ENCODE data around the gene SPON2. TPM values are rescaled to one million over a fixed set of nuclear protein-coding genes. Genes with fewer than 3 reads are reported as not detected.

SPON2 gene
- total and polyA plus RNA-seq, 9 donors = 40.9 to 87.8 (median 58.5) TPM

- peaks cover 20% of the 10 kb centered on the region for H3K9me3 ChIP-seq (replicated peaks; ENCODE audit: control insufficient read depth, low read depth, low read length)
- no peaks in the 10 kb centered on the region for H3K36me3 ChIP-seq (ENCODE audit: control insufficient read depth, insufficient read depth, low read length)
- no peaks in the 10 kb centered on the region for H3K27me3 ChIP-seq (ENCODE audit: control insufficient read depth, insufficient read depth, low read length)
- no peak overlapping the region for H3K4me3 ChIP-seq (ENCODE audit: low read length)
- no peak overlapping the region for H3K27ac ChIP-seq (ENCODE audit: low read length)
- no peak for DNase-seq
- WGBS (ENCODE audit: insufficient coverage) = 100% methylated on average over 1 of the region's 1 CpG
- peaks cover 35% of the 10 kb centered on the region for H3K4me1 ChIP-seq (ENCODE audit: control insufficient read depth, insufficient read depth, low read length)
Measured at GRCh38 chr4:1179976-1180375, 7.6 kb upstream of the SPON2 start.

GRCh38 chr4:1179089-1179441 lies 6.7 kb upstream of the SPON2 start:
- no peaks in the 10 kb centered on the region for H3K27me3 ChIP-seq (ENCODE audit: control insufficient read depth, insufficient read depth, low read length)
- DNase-seq = no peak
- H3K36me3 ChIP-seq (ENCODE audit: control insufficient read depth, insufficient read depth, low read length) = no peaks in the 10 kb centered on the region
- H3K4me1 ChIP-seq (ENCODE audit: control insufficient read depth, insufficient read depth, low read length) = peaks cover 41% of the 10 kb centered on the region
- 23% methylated on average over 4 of the region's 7 CpGs for WGBS (ENCODE audit: insufficient coverage)
- H3K4me3 ChIP-seq (ENCODE audit: low read length) = no peak overlapping the region
- H3K27ac ChIP-seq (ENCODE audit: low read length) = no peak overlapping the region
- H3K9me3 ChIP-seq (replicated peaks; ENCODE audit: control insufficient read depth, low read depth, low read length) = peaks cover 20% of the 10 kb centered on the region

GRCh38 chr4:1178300-1179088 lies 6.1 kb upstream of the SPON2 start:
- Histone ChIP-seq H3K36me3 (ENCODE audit: control insufficient read depth, insufficient read depth, low read length) (no peaks in the 10 kb centered on the region), H3K27me3 (ENCODE audit: control insufficient read depth, insufficient read depth, low read length) (no peaks in the 10 kb centered on the region), H3K9me3 (replicated peaks; ENCODE audit: control insufficient read depth, low read depth, low read length) (peaks cover 20% of the 10 kb centered on the region), H3K27ac (ENCODE audit: low read length) (peak overlapping the region; percentile 85), H3K4me1 (ENCODE audit: control insufficient read depth, insufficient read depth, low read length) (peaks cover 47% of the 10 kb centered on the region), H3K4me3 (ENCODE audit: low read length) (no peak overlapping the region)
- WGBS (ENCODE audit: insufficient coverage) = 66% methylated on average over 9 of the region's 11 CpGs
- DNase-seq = no peak

GRCh38 chr4:1177274-1178141 lies 5.1 kb upstream of the SPON2 start:
- WGBS (ENCODE audit: insufficient coverage) = 67% methylated on average over 19 of the region's 28 CpGs
- Histone ChIP-seq H3K9me3 (replicated peaks; ENCODE audit: control insufficient read depth, low read depth, low read length) (peaks cover 20% of the 10 kb centered on the region), H3K27ac (ENCODE audit: low read length) (peak overlapping the region; percentile 85), H3K36me3 (ENCODE audit: control insufficient read depth, insufficient read depth, low read length) (no peaks in the 10 kb centered on the region), H3K4me3 (ENCODE audit: low read length) (no peak overlapping the region), H3K27me3 (ENCODE audit: control insufficient read depth, insufficient read depth, low read length) (peaks cover 7% of the 10 kb centered on the region), H3K4me1 (ENCODE audit: control insufficient read depth, insufficient read depth, low read length) (peaks cover 56% of the 10 kb centered on the region)
- DNase-seq = peak; percentile 63

- H3K4me1 ChIP-seq (ENCODE audit: control insufficient read depth, insufficient read depth, low read length) = peaks cover 65% of the 10 kb centered on the region
- WGBS (ENCODE audit: insufficient coverage) = 57% methylated on average over 1 of the region's 1 CpG
- peak overlapping the region; percentile 85 for H3K27ac ChIP-seq (ENCODE audit: low read length)
- H3K27me3 ChIP-seq (ENCODE audit: control insufficient read depth, insufficient read depth, low read length) = peaks cover 16% of the 10 kb centered on the region
- no peak for DNase-seq
- H3K9me3 ChIP-seq (replicated peaks; ENCODE audit: control insufficient read depth, low read depth, low read length) = peaks cover 19% of the 10 kb centered on the region
- no peaks in the 10 kb centered on the region for H3K36me3 ChIP-seq (ENCODE audit: control insufficient read depth, insufficient read depth, low read length)
- H3K4me3 ChIP-seq (ENCODE audit: low read length) = no peak overlapping the region
Measured at GRCh38 chr4:1176398-1177273, 4.3 kb upstream of the SPON2 start.

- 75% methylated on average over 7 of the region's 7 CpGs for WGBS (ENCODE audit: insufficient coverage)
Measured at GRCh38 chr4:1175635-1176229, 3.3 kb upstream of the SPON2 start.

GRCh38 chr4:1174941-1175634 lies 2.7 kb upstream of the SPON2 start:
- Histone ChIP-seq H3K36me3 (ENCODE audit: control insufficient read depth, insufficient read depth, low read length) (peaks cover 5% of the 10 kb centered on the region), H3K27me3 (ENCODE audit: control insufficient read depth, insufficient read depth, low read length) (peaks cover 30% of the 10 kb centered on the region), H3K27ac (ENCODE audit: low read length) (no peak overlapping the region), H3K4me1 (ENCODE audit: control insufficient read depth, insufficient read depth, low read length) (peaks cover 78% of the 10 kb centered on the region), H3K4me3 (ENCODE audit: low read length) (no peak overlapping the region), H3K9me3 (replicated peaks; ENCODE audit: control insufficient read depth, low read depth, low read length) (peaks cover 5% of the 10 kb centered on the region)
- no peak for DNase-seq
- WGBS (ENCODE audit: insufficient coverage) = 76% methylated on average over 20 of the region's 20 CpGs

More at GRCh38 chr4:1175635-1176229, 3.3 kb upstream of the SPON2 start:
- Histone ChIP-seq H3K27ac (ENCODE audit: low read length) (no peak overlapping the region), H3K36me3 (ENCODE audit: control insufficient read depth, insufficient read depth, low read length) (no peaks in the 10 kb centered on the region), H3K4me1 (ENCODE audit: control insufficient read depth, insufficient read depth, low read length) (peaks cover 73% of the 10 kb centered on the region), H3K9me3 (replicated peaks; ENCODE audit: control insufficient read depth, low read depth, low read length) (peaks cover 10% of the 10 kb centered on the region), H3K27me3 (ENCODE audit: control insufficient read depth, insufficient read depth, low read length) (peaks cover 24% of the 10 kb centered on the region), H3K4me3 (ENCODE audit: low read length) (no peak overlapping the region)
- DNase-seq = no peak

GRCh38 chr4:1172971-1173757 lies 781 bp upstream of the SPON2 start:
- peak; percentile 94 for DNase-seq
- Histone ChIP-seq H3K36me3 (ENCODE audit: control insufficient read depth, insufficient read depth, low read length) (peaks cover 11% of the 10 kb centered on the region), H3K4me1 (ENCODE audit: control insufficient read depth, insufficient read depth, low read length) (peaks cover 86% of the 10 kb centered on the region), H3K27ac (ENCODE audit: low read length) (peak overlapping the region; percentile 75), H3K9me3 (replicated peaks; ENCODE audit: control insufficient read depth, low read depth, low read length) (no peaks in the 10 kb centered on the region), H3K27me3 (ENCODE audit: control insufficient read depth, insufficient read depth, low read length) (peaks cover 40% of the 10 kb centered on the region), H3K4me3 (ENCODE audit: low read length) (no peak overlapping the region)
- 17% methylated on average over 11 of the region's 20 CpGs for WGBS (ENCODE audit: insufficient coverage)
